Measurements from ENCODE around the gene ALKBH7.
"Not testable (repeated sequence)": the region's sequence is repeated elsewhere in the genome, so short reads cannot be mapped to it uniquely, and the experiment has no call there.

The ALKBH7 gene

GRCh38 chr19:6373096-6373812 lies 660 bp downstream of the ALKBH7 start:
- peak; percentile 98 for DNase-seq

GRCh38 chr19:6373813-6374108 lies 1.2 kb downstream of the ALKBH7 start:
- DNase-seq = no peak

- no peak for DNase-seq
Measured at GRCh38 chr19:6374161-6374709, 1.6 kb downstream of the ALKBH7 start.

GRCh38 chr19:6374711-6375410 lies 2.3 kb downstream of the ALKBH7 start:
- DNase-seq = no peak

GRCh38 chr19:6375411-6376010 lies 2.9 kb downstream of the ALKBH7 start, which contains the start of gene PSPN:
Gene PSPN (minus strand): TSS chr19:6375933. CDS start chr19:6375849, 84 bp downstream.
- DNase-seq = no peak

GRCh38 chr19:6376512-6377190 lies 4.1 kb downstream of the ALKBH7 start:
- no peak for DNase-seq

- DNase-seq = peak; percentile 73
Measured at GRCh38 chr19:6378041-6378440, 5.4 kb downstream of the ALKBH7 start.

GRCh38 chr19:6378486-6378885 lies 5.9 kb downstream of the ALKBH7 start:
- DNase-seq = no peak

GRCh38 chr19:6379744-6380143 lies 7.2 kb downstream of the ALKBH7 start:
- no peak for DNase-seq

- no peak for DNase-seq
Measured at GRCh38 chr19:6381030-6381750, 8.6 kb downstream of the ALKBH7 start.

GRCh38 chr19:6383188-6383587 lies 10.6 kb downstream of the ALKBH7 start:
- no peak for DNase-seq

GRCh38 chr19:6384381-6384780 lies 11.8 kb downstream of the ALKBH7 start:
- DNase-seq = no peak

- no peak for DNase-seq
Measured at GRCh38 chr19:6387372-6387771, 14.8 kb downstream of the ALKBH7 start.

- no peak for DNase-seq
Measured at GRCh38 chr19:6392221-6393073, 19.9 kb downstream of the ALKBH7 start.

- peak; percentile 97 for DNase-seq
Measured at GRCh38 chr19:6393074-6393982, 20.7 kb downstream of the ALKBH7 start, which contains the start of gene GTF2F1. Gene GTF2F1 (minus strand): TSS chr19:6393164. CDS start chr19:6392995, 169 bp downstream.

GRCh38 chr19:6393983-6394412 lies 21.4 kb downstream of the ALKBH7 start:
- DNase-seq = no peak

GRCh38 chr19:6394831-6395230 lies 22.2 kb downstream of the ALKBH7 start:
- DNase-seq = no peak

- DNase-seq = no peak
Measured at GRCh38 chr19:6396305-6396704, 23.7 kb downstream of the ALKBH7 start.

- DNase-seq = not testable (repeated sequence)
Measured at GRCh38 chr19:6400062-6400944, 27.7 kb downstream of the ALKBH7 start.

Measured in fibroblast of skin of right quadriceps (primary cell).